DMS114 treated with DMSO at 0.1 percent for 48 hours (cell line): ENCODE results near the gene AGBL1.
"Not testable (repeated sequence)": the region's sequence is repeated elsewhere in the genome, so short reads cannot be mapped to it uniquely, and the experiment has no call there.

Experiments used
- DNase-seq: peaks from one replicate; lab custom pipeline; 2025; ENCODE audit not compliant: unreplicated experiment; lab: John Stamatoyannopoulos, UW

AGBL1 gene

DNA sequence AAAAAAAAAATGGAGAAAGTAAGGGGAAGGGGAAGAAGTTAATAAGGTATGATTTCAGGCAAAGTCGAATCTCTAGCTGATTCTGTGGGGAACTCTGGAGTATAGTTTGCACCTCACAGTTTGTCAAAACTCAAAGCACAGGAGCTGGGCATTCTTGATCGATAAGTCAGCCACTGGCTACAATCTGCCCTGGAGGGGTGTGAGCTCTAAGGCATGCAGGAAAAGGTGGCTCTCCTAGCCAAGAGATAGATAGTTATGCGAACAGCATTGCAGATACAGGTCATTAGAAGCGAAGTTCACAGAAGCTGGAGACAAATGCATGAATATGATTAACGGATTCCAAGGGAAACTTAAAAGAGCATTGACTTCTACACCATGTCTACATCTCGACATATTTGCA is 952.6 kb downstream of the AGBL1 start:
- no peak for DNase-seq

DNA sequence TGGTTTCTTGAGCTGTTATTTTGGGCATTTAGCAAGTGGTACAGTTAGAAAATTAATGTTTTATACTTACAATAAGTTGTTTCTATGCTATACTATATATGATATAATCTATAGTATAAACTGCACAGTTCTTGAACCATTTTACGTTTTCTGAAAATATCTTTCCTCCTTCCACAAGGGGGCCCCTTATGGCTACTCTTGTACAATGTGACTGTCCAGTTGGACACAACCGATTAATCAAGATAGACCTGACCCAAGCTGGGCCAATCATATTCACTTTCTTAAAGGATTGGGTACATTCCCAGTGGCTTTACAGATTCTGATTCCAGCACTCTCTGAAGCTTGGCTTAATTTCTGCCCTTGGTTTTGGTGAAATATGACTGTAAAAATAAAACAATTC is 953.4 kb downstream of the AGBL1 start:
- DNase-seq = no peak

DNA sequence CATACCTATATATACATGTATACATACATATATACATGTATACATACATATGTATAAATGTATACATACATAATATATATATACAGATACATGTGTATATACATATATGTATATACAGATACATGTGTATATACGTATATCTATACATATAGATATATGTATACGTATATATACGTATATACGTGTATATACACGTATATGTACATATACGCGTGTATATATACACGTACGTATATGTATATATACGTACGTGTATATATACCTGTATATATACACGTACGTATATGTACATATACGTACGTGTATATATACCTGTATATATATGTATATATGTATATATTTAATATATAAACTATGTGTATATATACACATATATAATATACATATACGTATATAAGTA is 955.2 kb downstream of the AGBL1 start:
- DNase-seq = no peak

DNA sequence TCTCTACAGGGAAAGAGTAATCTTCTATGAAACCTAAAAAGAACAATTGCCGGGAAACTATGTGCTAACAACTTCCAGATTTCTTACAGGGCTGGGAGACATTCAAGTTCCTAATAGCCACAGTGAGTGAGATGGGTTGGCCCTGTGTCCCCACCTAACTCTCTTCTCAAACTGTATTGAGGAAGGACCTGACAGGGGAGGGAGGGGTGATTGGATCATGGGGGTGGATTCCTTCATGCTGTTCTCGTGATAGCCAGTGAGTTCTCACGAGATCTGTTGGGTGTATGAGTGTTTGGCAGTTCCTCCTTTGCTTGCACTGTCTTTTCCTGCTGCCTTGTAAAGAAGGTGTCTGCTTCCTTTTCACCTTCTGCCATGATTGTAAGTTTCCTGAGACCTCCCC is 958.7 kb downstream of the AGBL1 start:
- no peak for DNase-seq

DNA sequence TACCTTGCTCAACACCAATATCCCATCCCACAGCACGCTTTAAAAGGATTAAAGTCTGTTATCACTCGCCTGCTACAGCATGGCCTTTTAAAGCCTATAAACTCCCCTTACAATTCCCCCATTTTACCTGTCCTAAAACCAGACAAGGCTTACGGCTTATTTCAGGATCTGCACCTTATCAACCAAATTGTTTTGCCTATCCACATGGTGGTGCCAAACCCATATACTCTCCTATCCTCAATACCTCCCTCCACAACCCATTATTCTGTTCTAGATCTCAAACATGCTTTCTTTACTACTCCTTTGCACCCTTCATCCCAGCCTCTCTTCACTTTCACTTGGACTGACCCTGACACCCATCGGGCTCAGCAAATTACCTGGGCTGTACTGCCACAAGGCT is 962.9 kb downstream of the AGBL1 start:
- not testable (repeated sequence) for DNase-seq

DNA sequence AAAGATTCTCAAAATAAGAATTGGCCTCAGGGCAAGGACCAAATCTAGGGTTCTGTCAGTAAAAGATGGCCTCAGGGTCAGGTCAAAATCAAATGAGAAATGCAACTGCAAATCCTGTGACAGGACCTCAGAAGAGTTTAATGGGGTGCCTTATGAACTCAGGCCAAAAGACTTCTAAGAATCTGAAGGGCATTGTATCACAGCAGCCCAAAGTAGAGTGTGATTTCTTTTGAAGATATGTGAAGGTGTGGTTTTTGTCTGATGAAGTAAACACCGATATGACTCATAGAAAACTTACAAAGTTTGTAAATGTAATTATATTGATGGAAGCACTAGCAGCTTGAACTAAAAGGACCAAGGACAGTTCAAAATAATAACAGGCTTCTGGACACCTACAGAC is 966.1 kb downstream of the AGBL1 start:
- no peak for DNase-seq

DNA sequence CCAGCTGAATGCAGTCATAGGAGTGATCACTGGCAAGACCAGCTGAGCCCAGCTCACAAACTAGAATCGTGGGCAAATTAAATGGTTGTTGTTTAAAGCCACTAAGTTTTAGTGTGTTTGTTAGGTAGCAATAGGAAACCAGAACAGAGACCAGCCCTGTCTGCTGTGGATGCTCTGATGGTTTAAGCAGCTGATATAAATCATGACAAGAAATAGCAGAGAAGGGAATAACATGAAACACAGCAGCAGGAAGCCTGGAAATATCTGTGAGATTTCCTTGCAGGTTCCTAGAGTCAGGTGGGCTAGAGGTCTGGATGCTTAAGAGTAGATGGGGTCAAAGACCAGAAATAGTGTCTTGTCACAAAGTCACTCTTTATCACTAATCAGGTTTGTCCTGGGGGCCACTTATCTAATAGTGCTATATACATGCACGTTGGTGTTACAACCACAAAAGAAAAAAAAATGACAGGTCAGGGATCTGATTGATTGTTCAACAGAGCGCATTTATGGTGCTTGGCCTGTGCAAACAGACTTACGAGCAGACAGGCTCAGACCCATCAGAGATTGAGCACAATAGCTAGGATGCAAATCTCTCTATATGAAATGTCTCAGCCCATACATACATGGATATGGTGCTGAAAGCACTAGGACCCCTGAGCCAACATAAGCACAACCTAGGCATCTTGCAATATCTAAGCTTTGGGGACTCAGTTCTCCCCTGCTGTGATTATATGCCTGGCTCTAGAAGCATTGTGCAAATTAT is 967.7 kb downstream of the AGBL1 start:
- no peak for DNase-seq
